ENCODE measurements around the gene SLC23A2.

- TF ChIP-seq EZH2 (IDR thresholded peaks at IDR 0.05) (no peak), POLR2A (IDR thresholded peaks at IDR 0.05; ENCODE audit: borderline replicate concordance, extremely low read depth, insufficient read depth, insufficient read length) (no peak), CTCF (IDR thresholded peaks at IDR 0.05 in 2 of 3, conservative IDR thresholded peaks at IDR 0.05 in 1 of 3; ENCODE audit: borderline replicate concordance in 1 of 3, insufficient read depth in 1 of 3, low read depth in 2 of 3, low read length in 2 of 3) (no peak), REST (IDR thresholded peaks at IDR 0.05; ENCODE audit: low read depth) (no peak), FOSL1 (IDR thresholded peaks at IDR 0.05; ENCODE audit: low read depth) (no peak), POLR2AphosphoS5 (IDR thresholded peaks at IDR 0.05; ENCODE audit: low read depth, low read length) (no peak), ATF3 (IDR thresholded peaks at IDR 0.05) (no peak), JUND (IDR thresholded peaks at IDR 0.05) (no peak), ZBTB33 (IDR thresholded peaks at IDR 0.05; ENCODE audit: extremely low read depth, insufficient replicate concordance, low read length) (no peak), ZNF274 (IDR thresholded peaks at IDR 0.05; ENCODE audit: low read depth, low read length) (no peak), RAD21 (IDR thresholded peaks at IDR 0.05; ENCODE audit: low read depth) (no peak), TCF7L2 (IDR thresholded peaks at IDR 0.05; ENCODE audit: borderline replicate concordance, extremely low read depth, insufficient read depth, insufficient read length) (no peak)
Measured at GRCh38 chr20:4855555-4855954, 145.8 kb downstream of the SLC23A2 start.
